HepG2 (cell line): ENCODE results near the gene ZNF25. TPM values are rescaled to one million over a fixed set of nuclear protein-coding genes. Genes with fewer than 3 reads are reported as not detected.

Experiments used
- ATAC-seq: fragments of 200-7000 bp; cut with Tn5 transposase; 3 replicates; pipeline ENCODE4 v1.9.1; 2020; ENCODE audit warnings: mild to moderate bottlenecking, moderate library complexity
- BruUV-seq: library from RNA; stranded (reverse); fragments of 400-500 nt; replicated peaks from 2 replicates; lab custom pipeline; 2021; lab: Mats Ljungman, UMichigan
- CTCF ChIA-PET: fragments of 300-600 bp; formaldehyde crosslinking; extraction: SDS; loops from one replicate; lab custom pipeline; 2021; ENCODE audit warnings: low total read pairs, inconsistent platforms, low intra/inter-chr PET ratio; lab: Yijun Ruan, JAX
- POLR2A ChIA-PET: fragments of 350-600 bp; sonication (Branson Sonifier 250); formaldehyde crosslinking; loops from one replicate; lab custom pipeline; 2020; ENCODE audit warnings: antibody characterized with exemption, inconsistent platforms; lab: Yijun Ruan, JAX
- DNase-seq: peaks from one replicate; pipeline ENCODE4 v3.0.0-alpha.2; 2015; ENCODE audit warnings: low spot score
- FAIRE-seq: peaks from 3 replicates; lab custom pipeline; 2011; peaks lifted over from hg19 to GRCh38; lab: Jason Lieb, UNC
- H2AFZ ChIP-seq: one replicate; pipeline ENCODE4 v1.6.1; 2011; ENCODE audit warnings: low read length, inconsistent platforms
- H3K27ac ChIP-seq: fragments of 300-600 bp; 3 replicates; pipeline ENCODE4 v1.8.0; 2011; ENCODE audit warnings: mixed run types, mild to moderate bottlenecking, mixed read lengths, low read length, inconsistent platforms; ENCODE audit not compliant: insufficient read depth; ENCODE audit errors: extremely low read length
- H3K27me3 ChIP-seq, 2 experiments: fragments of 200-600 bp in 1 of 2; 2 replicates in 1 of 2; 3 replicates in 1 of 2; pipeline versions ENCODE4 v1.6.0 to v1.8.0; 2011; ENCODE audit warnings: low read length in 2 of 2, mild to moderate bottlenecking in 2 of 2, moderate library complexity in 2 of 2, inconsistent platforms in 1 of 2; ENCODE audit not compliant: insufficient read depth in 2 of 2, control insufficient read depth in 1 of 2
- H3K36me3 ChIP-seq, 2 experiments: fragments of 200-600 bp in 1 of 2; replicated peaks in 1 of 2; 2 replicates in 1 of 2; 3 replicates in 1 of 2; pipeline versions ENCODE4 v1.5.1 to v1.8.0; 2011; ENCODE audit warnings: low read length in 2 of 2, inconsistent platforms in 1 of 2; ENCODE audit not compliant: insufficient read depth in 2 of 2, control insufficient read depth in 1 of 2
- H3K4me1 ChIP-seq: 2 replicates; pipeline ENCODE4 v1.5.1; 2012; ENCODE audit warnings: low read length, inconsistent platforms; ENCODE audit not compliant: insufficient read depth
- H3K4me2 ChIP-seq: 2 replicates; pipeline ENCODE4 v1.6.0; 2011; ENCODE audit warnings: low read depth, low read length, inconsistent platforms
- H3K4me3 ChIP-seq, 3 experiments: fragments of 200-600 bp in 1 of 3; sonication (generic), shearing (Covaris generic) in 1 of 3; replicated peaks in 1 of 3; 2 replicates each; pipeline ENCODE4 v1.5.1; 2011 to 2016; ENCODE audit warnings: low read length in 3 of 3, inconsistent platforms in 2 of 3, low read depth in 2 of 3, mild to moderate bottlenecking in 2 of 3, control low read depth in 1 of 3, mixed read lengths in 1 of 3; ENCODE audit not compliant: insufficient read depth in 1 of 3
- H3K79me2 ChIP-seq: one replicate; pipeline ENCODE4 v1.6.1; 2011; ENCODE audit warnings: low read length, inconsistent platforms; ENCODE audit not compliant: insufficient read depth
- H3K9ac ChIP-seq: 2 replicates; pipeline ENCODE4 v1.6.0; 2011; ENCODE audit warnings: mild to moderate bottlenecking, low read depth, low read length, inconsistent platforms; ENCODE audit not compliant: insufficient read depth
- H3K9me3 ChIP-seq: 2 replicates; pipeline ENCODE4 v1.5.1; 2012; ENCODE audit warnings: mild to moderate bottlenecking, low read length
- H4K20me1 ChIP-seq: 2 replicates; pipeline ENCODE4 v1.6.0; 2011; ENCODE audit warnings: inconsistent platforms, mild to moderate bottlenecking, low read length, moderate library complexity; ENCODE audit not compliant: insufficient read depth
- AGO2 ChIP-seq: fragments of 200-400 bp; formaldehyde crosslinking; optimal IDR thresholded peaks from 2 replicates; pipeline ENCODE3; 2017; ENCODE audit warnings: mild to moderate bottlenecking, low read depth, low read length, moderate library complexity
- HMGXB3 ChIP-seq: sonication (generic); formaldehyde crosslinking; IDR thresholded peaks from 2 replicates; pipeline ENCODE4 v1.4.0; 2020; ENCODE audit warnings: missing genetic modification reagents, borderline replicate concordance
- MYC ChIP-seq: sonication (generic); formaldehyde crosslinking; IDR thresholded peaks from 2 replicates; pipeline ENCODE4 v1.9.0; 2021; ENCODE audit warnings: missing genetic modification reagents, borderline replicate concordance
- RFX5 ChIP-seq: IDR thresholded peaks from 2 replicates; pipeline ENCODE4 v1.6.1; 2011; ENCODE audit warnings: low read depth, low read length, improper control_type of control experiment
- SOX6 ChIP-seq, 2 experiments: fragments of 450-650 bp in 1 of 2; sonication (generic) in 1 of 2; formaldehyde crosslinking in 1 of 2; IDR thresholded peaks; 2 replicates each; pipeline versions ENCODE4 v1.4.0 to v1.6.1; 2017 to 2020; ENCODE audit warnings: antibody characterized with exemption in 1 of 2, mild to moderate bottlenecking in 1 of 2, missing genetic modification reagents in 1 of 2
- TMF1 ChIP-seq: sonication (generic); formaldehyde crosslinking; IDR thresholded peaks from 2 replicates; pipeline ENCODE4 v1.8.1; 2022; ENCODE audit warnings: low read depth, missing genetic modification reagents
- YEATS2 ChIP-seq: sonication (generic); formaldehyde crosslinking; IDR thresholded peaks from 2 replicates; pipeline ENCODE4 v1.4.0; 2020; ENCODE audit warnings: missing genetic modification reagents, borderline replicate concordance
- ZNF232 ChIP-seq: sonication (generic); formaldehyde crosslinking; IDR thresholded peaks from 2 replicates; pipeline ENCODE4 v1.4.0; 2020; ENCODE audit warnings: missing genetic modification reagents, borderline replicate concordance
- ZNF280D ChIP-seq: sonication (generic); formaldehyde crosslinking; IDR thresholded peaks from 2 replicates; pipeline ENCODE4 v1.5.1; 2020; ENCODE audit warnings: mild to moderate bottlenecking, missing genetic modification reagents
- in situ Hi-C: cut with HindIII; loops from 2 replicates; pipeline ENCODE4 v1.10.0; 2017; ENCODE audit warnings: low pct_unique_long_range_greater_than_20kb; ENCODE audit not compliant: extremely low pct_ligation_motif_present
- intact Hi-C: fragments of 100-400 bp; cut with micrococcal nuclease; formaldehyde crosslinking; loops from one replicate; pipeline ENCODE4 v1.10.0; 2022; ENCODE audit not compliant: unreplicated experiment
- polyA plus RNA-seq, 8 experiments: library from polyadenylated mRNA; depleted of rRNA in 3 of 8; stranded (reverse) in 7 of 8; unstranded in 1 of 8; fragments of >200 nt; fragmentation: Illumina TruSeq in 4 of 8; extraction: Trizol in 4 of 8; gene quantifications; 2 replicates each; pipeline versions ENCODE4 v1.2.1 to v1.2.3, GENCODE V29; 2011 to 2016; ENCODE audit warnings: low read depth in 4 of 8, missing spikeins in 1 of 8, mixed read lengths in 1 of 8; ENCODE audit not compliant: insufficient read depth in 1 of 8
- total RNA-seq, 5 experiments: library from RNA; depleted of rRNA; stranded (reverse); fragments of >200 nt; fragmentation: Illumina TruSeq; extraction: Trizol; gene quantifications; 2 replicates each; pipeline ENCODE4 v1.2.3, GENCODE V29; 2016; ENCODE audit warnings: low read depth in 1 of 5
- TF ChIP-seq, protein P1 (sequence below): sonication (generic); formaldehyde crosslinking; IDR thresholded peaks from 2 replicates; pipeline ENCODE4 v1.8.1; 2022; ENCODE audit warnings: mild to moderate bottlenecking, missing genetic modification reagents

ZNF25 gene
- total and polyA plus RNA-seq, 2 of the 13 experiments (the other 11 are each of a cell fraction or from before 2014, with no cell fraction given): 1.4 to 1.5 TPM

GRCh38 chr10:37965006-37965405, 11.4 kb downstream of the ZNF25 start:
- Histone ChIP-seq H3K4me3 (no peak overlapping the region), H3K9me3 (peaks cover 25% of the 10 kb centered on the region), H3K27me3 (no peaks in the 10 kb centered on the region), H3K36me3 (no peaks in the 10 kb centered on the region), H2AFZ (no peak overlapping the region), H3K27ac (no peak overlapping the region), H3K9ac (no peak overlapping the region), H3K4me2 (no peak overlapping the region), H4K20me1 (no peaks in the 10 kb centered on the region), H3K79me2 (no peaks in the 10 kb centered on the region), H3K4me1 (no peaks in the 10 kb centered on the region)
- POLR2A ChIA-PET: no interaction called here
- no peak for TF ChIP-seq ZNF232 (CRISPR knock-in tag)
- TF ChIP-seq TMF1 (CRISPR knock-in tag): no peak
- no peak for TF ChIP-seq MYC (CRISPR knock-in tag)
- TF ChIP-seq AGO2: no peak
- TF ChIP-seq ZNF280D (CRISPR knock-in tag): no peak
- TF ChIP-seq YEATS2: no peak
- TF ChIP-seq, protein P1, sequence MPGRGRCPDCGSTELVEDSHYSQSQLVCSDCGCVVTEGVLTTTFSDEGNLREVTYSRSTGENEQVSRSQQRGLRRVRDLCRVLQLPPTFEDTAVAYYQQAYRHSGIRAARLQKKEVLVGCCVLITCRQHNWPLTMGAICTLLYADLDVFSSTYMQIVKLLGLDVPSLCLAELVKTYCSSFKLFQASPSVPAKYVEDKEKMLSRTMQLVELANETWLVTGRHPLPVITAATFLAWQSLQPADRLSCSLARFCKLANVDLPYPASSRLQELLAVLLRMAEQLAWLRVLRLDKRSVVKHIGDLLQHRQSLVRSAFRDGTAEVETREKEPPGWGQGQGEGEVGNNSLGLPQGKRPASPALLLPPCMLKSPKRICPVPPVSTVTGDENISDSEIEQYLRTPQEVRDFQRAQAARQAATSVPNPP (CRISPR knock-in tag): no peak
- no peak for TF ChIP-seq HMGXB3 (CRISPR knock-in tag)
- TF ChIP-seq SOX6 (IDR thresholded peaks at IDR 0.05): no peak
- TF ChIP-seq SOX6 (CRISPR knock-in tag; IDR thresholded peaks at IDR 0.05): no peak
- TF ChIP-seq RFX5: no peak
- BruUV-seq: no TSS peak
- in situ Hi-C loops (no loop called here), intact Hi-C loops (no loop called here)
- FAIRE-seq (no peak), DNase-seq (no peak), ATAC-seq (no peak)
- CTCF ChIA-PET: no interaction called here
